WTC11 (cell line): ENCODE data around the gene SGIP1.

Experiments used
- CTCF ChIP-seq: fragments of 200-600 bp; IDR thresholded peaks from 2 replicates; pipeline ENCODE4 v1.8.0; 2022; ENCODE audit warnings: antibody characterized with exemption
- E2F1 ChIP-seq: sonication (generic); formaldehyde crosslinking; IDR thresholded peaks from 2 replicates; pipeline ENCODE4 v1.8.0; 2022; ENCODE audit warnings: mild to moderate bottlenecking, missing genetic modification reagents
- ESRRA ChIP-seq: sonication (generic); formaldehyde crosslinking; IDR thresholded peaks from 2 replicates; pipeline ENCODE4 v1.8.1; 2022; ENCODE audit warnings: mild to moderate bottlenecking, missing genetic modification reagents, borderline replicate concordance
- SOX15 ChIP-seq: fragments of 250-450 bp; sonication (Bioruptor Pico); IDR thresholded peaks from 2 replicates; pipeline ENCODE4 v1.9.0; 2021; ENCODE audit warnings: mild to moderate bottlenecking
- TEAD4 ChIP-seq: sonication (generic); formaldehyde crosslinking; IDR thresholded peaks from 2 replicates; pipeline ENCODE4 v1.8.0; 2022; ENCODE audit warnings: mild to moderate bottlenecking, missing genetic modification reagents
- ZBTB43 ChIP-seq: sonication (generic); formaldehyde crosslinking; IDR thresholded peaks from 2 replicates; pipeline ENCODE4 v1.8.1; 2023; ENCODE audit warnings: mild to moderate bottlenecking, missing genetic modification reagents
- ZNF512 ChIP-seq: sonication (generic); formaldehyde crosslinking; IDR thresholded peaks from 2 replicates; pipeline ENCODE4 v1.8.1; 2022; ENCODE audit warnings: missing genetic modification reagents, borderline replicate concordance

- no peak for TF ChIP-seq CTCF
- no peak for TF ChIP-seq E2F1 (CRISPR knock-in tag)
- no peak for TF ChIP-seq TEAD4 (CRISPR knock-in tag)
- no peak for TF ChIP-seq ESRRA (CRISPR knock-in tag)
- TF ChIP-seq ZBTB43 = no peak
- no peak for TF ChIP-seq SOX15
- no peak for TF ChIP-seq ZNF512 (CRISPR knock-in tag)
Measured at GRCh38 chr1:66637146-66637545, 103.2 kb downstream of the SGIP1 start.
